CD4-positive, alpha-beta T cell treated with Interleukin-6 at 100 ng/mL for 8 hours (primary cell): ENCODE data around the gene FOXP2.
"Not testable (repeated sequence)": the region's sequence is repeated elsewhere in the genome, so short reads cannot be mapped to it uniquely, and the experiment has no call there.

Experiments
- DNase-seq: peaks from one replicate; pipeline ENCODE4 v3.0.0-alpha.2; 2020; ENCODE audit warnings: mixed read lengths, low spot score

The FOXP2 gene

GRCh38 chr7:114422507-114423501, 8.2 kb downstream of the FOXP2 start:
- DNase-seq = no peak

- DNase-seq = no peak
Observed at GRCh38 chr7:114426382-114426781, 11.8 kb downstream of the FOXP2 start.

GRCh38 chr7:114426824-114427223, 12.2 kb downstream of the FOXP2 start:
- no peak for DNase-seq

GRCh38 chr7:114428211-114428610, 13.6 kb downstream of the FOXP2 start:
- no peak for DNase-seq

- no peak for DNase-seq
Observed at GRCh38 chr7:114431189-114431588, 16.6 kb downstream of the FOXP2 start.

- DNase-seq = no peak
Observed at GRCh38 chr7:114432061-114432460, 17.4 kb downstream of the FOXP2 start.

- no peak for DNase-seq
Observed at GRCh38 chr7:114432703-114433102, 18.1 kb downstream of the FOXP2 start.

- no peak for DNase-seq
Observed at GRCh38 chr7:114439581-114439980, 25.0 kb downstream of the FOXP2 start.

- not testable (repeated sequence) for DNase-seq
Observed at GRCh38 chr7:114440927-114441326, 26.3 kb downstream of the FOXP2 start.

- DNase-seq = no peak
Observed at GRCh38 chr7:114444196-114444595, 29.6 kb downstream of the FOXP2 start.

- no peak for DNase-seq
Observed at GRCh38 chr7:114450431-114450830, 35.8 kb downstream of the FOXP2 start.

GRCh38 chr7:114459574-114459973, 45.0 kb downstream of the FOXP2 start:
- DNase-seq = no peak

GRCh38 chr7:114460021-114460420, 45.4 kb downstream of the FOXP2 start:
- no peak for DNase-seq

GRCh38 chr7:114466917-114467316, 52.3 kb downstream of the FOXP2 start:
- DNase-seq = no peak

GRCh38 chr7:114468844-114469243, 54.2 kb downstream of the FOXP2 start:
- DNase-seq = no peak

GRCh38 chr7:114472896-114473512, 58.4 kb downstream of the FOXP2 start:
- DNase-seq = no peak

- DNase-seq = no peak
Observed at GRCh38 chr7:114478384-114478783, 63.8 kb downstream of the FOXP2 start.

GRCh38 chr7:114481999-114482398, 67.4 kb downstream of the FOXP2 start:
- DNase-seq = no peak

GRCh38 chr7:114484226-114484625, 69.6 kb downstream of the FOXP2 start:
- no peak for DNase-seq

- no peak for DNase-seq
Observed at GRCh38 chr7:114487174-114487573, 72.6 kb downstream of the FOXP2 start.

GRCh38 chr7:114488696-114489095, 74.1 kb downstream of the FOXP2 start:
- DNase-seq = no peak

- DNase-seq = not testable (repeated sequence)
Observed at GRCh38 chr7:114497491-114497890, 82.9 kb downstream of the FOXP2 start.
